Measurements from ENCODE around the gene OBSCN. TPM values are rescaled to one million over a fixed set of nuclear protein-coding genes. Genes with fewer than 3 reads are reported as not detected.

Gene OBSCN
- polyA plus RNA-seq, 12 donors, result 147 to 517 (median 269) TPM

- DNase-seq, result no peak
These were observed 132.2 kb downstream of the OBSCN start for GRCh38 chr1:228339766-228340685.

DNA sequence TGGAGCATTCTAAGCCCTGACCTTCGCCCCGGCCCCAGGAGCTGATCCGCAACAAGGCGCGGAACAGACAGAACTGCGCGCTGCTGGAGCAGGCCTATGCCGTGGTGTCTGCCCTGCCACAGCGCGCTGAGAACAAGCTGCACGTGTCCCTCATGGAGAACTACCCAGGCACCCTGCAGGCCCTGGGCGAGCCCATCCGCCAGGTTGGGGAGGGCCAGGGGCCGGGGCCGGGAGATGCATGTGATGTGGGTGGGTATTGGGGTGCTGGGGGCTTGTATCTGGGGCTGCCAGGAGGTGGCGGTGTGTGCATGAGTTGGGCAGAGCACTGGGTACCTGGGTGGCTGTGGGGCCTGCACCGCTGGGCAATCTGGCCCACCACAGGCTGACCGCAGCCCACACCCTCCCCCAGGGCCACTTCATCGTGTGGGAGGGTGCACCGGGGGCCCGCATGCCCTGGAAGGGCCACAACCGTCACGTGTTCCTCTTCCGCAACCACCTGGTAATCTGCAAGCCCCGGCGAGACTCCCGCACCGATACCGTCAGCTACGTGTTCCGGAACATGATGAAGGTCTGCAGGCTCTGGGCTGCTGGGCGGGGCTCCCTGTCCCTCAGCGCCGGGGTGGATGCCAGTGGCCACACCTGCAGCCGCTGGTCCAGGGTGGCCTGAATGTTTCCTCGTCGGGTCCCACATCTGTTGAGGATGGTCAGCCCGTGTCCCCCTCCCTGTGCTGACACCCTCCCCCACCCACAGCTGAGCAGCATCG lies 133.0 kb downstream of the OBSCN start:
- DNase-seq, result no peak

GRCh38 chr1:228341450-228341813 lies 133.6 kb downstream of the OBSCN start:
- DNase-seq, result no peak

DNA sequence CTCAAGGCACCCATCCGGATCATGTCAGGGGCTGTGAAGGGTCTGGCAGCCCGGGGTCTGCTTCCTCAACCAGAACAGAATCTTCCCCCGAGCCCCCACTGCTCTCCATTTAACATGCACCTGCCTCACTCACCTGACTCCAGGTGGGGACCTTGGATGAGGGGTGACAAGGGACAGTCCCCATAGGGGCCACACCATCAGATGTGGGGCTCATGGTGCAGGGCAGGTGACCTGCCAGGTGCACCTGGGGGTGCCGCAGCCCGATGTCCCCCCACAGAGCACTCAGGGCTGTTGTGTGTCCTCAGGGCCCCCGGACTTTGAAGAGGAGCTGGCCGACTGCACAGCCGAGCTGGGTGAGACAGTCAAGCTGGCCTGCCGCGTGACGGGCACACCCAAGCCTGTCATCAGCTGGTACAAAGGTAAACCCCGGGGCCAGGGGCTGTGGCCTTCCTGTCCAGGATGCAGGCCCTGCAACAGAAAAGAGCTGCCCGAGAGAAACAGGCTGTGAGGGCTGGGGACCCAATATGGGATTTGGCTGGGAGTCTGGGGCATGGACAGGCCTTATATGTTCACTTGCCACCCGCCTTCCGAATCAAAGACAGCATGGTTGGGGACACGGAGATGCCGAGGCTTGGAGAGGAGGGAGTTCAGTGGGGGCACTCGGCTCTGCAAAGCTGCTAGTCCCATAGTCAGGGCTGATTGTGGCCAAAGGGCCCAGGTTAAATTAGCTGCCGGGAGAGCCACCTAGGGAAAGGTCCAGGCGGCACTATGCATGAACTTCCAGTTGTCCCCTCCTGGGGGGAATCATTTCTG lies 134.2 kb downstream of the OBSCN start:
- no peak for DNase-seq

DNA sequence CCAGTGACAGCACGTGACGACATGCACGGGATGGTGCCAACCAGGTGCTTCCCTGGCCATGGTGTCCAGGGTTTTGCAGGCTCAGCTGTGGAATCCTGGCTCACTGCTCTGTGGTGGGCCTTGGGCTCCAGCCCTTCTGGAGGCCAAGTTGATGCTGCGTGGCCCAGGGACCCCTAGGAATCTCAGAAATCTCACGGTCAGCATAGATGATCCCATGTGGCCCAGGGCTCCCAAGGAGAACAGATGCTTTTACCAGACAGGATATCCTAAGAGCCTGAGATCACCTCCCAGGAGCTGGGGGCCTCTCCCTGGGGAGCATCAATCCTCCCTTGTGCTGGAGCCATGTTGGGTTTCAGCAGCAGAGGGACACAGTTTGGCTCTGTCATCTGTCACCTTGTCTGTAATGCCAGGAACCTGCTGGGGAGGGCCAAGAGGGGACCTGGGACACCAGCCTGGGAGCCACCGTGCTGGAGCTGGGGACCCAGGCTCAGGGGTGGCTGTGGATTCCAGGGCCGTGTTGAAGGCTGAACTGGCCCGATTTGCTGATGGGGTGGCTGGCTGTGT lies 134.9 kb downstream of the OBSCN start:
- DNase-seq, result no peak

- no peak for DNase-seq
These were observed 135.4 kb downstream of the OBSCN start for GRCh38 chr1:228343191-228343661.

- DNase-seq, result no peak
These were observed 136.8 kb downstream of the OBSCN start for GRCh38 chr1:228344631-228345072.

- no peak for DNase-seq
These were observed 137.5 kb downstream of the OBSCN start for GRCh38 chr1:228345201-228345930.

- no peak for DNase-seq
These were observed 138.9 kb downstream of the OBSCN start for GRCh38 chr1:228346731-228347130.

- no peak for DNase-seq
These were observed 139.3 kb downstream of the OBSCN start for GRCh38 chr1:228347181-228347580.

DNA sequence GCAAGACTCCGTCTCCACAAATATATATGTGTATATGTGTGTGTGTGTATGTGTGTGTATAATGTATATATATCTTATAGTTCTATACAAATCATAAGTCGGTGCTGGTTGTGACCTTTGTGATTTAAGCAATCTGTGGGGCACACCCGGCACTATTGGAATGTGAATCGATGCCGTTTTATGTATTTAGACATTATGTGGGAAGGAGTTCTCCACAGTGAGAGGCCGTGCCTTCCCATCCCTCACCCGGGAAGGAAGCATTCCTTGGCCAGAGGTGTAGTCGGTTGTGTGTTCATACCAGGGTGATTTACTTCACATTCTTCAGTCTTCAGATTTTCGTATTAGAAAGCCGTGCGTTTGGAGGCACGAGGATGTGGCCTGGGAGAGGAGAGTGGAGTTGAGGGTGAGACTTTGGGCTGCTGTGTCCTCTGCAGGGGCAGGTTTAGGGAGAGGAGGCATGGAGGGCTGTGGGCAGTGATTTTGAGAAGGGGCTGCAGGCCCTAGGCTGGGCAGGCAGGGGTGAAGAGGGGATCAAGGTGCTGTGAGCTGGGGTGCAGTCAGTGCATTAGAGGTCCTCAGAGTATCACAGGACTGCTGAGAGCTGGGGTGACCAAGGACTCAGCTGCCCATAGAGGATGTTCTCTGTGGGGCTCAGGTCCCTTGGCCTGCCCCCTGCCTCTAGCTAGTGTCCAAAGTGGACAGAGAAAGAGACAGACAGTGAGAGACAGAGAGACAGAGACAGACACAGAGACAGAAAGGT lies 141.0 kb downstream of the OBSCN start:
- DNase-seq, result no peak

DNA sequence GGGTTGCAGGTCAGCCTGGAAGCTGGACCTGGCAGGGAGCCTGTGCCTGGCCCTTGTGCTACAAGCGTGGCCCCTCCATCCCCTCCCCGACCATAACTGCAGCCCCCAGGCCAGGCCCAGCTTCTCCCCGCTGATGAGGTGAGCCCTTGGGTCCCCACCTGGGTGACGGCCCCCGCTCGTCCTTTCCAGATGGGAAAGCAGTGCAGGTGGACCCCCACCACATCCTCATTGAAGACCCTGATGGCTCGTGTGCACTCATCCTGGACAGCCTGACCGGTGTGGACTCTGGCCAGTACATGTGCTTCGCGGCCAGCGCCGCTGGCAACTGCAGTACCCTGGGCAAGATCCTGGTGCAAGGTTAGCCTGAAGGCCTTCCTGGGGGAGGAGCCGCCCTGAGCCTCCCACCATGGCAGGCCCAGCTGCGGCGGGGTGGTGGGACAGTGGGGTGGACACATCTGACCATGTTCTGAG lies 141.9 kb downstream of the OBSCN start:
- no peak for DNase-seq

- DNase-seq, result no peak
These were observed 142.4 kb downstream of the OBSCN start for GRCh38 chr1:228350179-228350742.

GRCh38 chr1:228350831-228351781 lies 143.3 kb downstream of the OBSCN start:
- no peak for DNase-seq

DNA sequence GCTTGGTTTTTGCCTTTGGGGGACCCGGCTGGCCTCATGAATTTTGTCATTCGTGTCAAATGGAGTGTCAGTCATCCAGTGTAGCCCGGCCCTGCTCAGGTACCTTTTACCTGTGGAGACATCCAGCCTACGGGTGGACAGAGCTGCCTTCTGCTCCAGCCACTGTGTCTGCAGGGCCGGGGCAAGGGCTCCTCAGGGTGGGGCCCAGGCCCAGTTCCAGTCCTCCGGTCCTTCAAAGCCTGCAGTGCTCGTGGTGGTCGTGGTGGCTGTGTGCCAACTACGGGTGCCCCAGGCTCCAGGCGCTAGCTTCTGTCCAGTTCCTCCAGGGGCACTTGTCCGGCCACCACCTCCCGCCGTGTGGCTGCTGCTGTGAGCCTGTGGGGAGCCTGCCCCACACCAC lies 144.0 kb downstream of the OBSCN start:
- no peak for DNase-seq

DNA sequence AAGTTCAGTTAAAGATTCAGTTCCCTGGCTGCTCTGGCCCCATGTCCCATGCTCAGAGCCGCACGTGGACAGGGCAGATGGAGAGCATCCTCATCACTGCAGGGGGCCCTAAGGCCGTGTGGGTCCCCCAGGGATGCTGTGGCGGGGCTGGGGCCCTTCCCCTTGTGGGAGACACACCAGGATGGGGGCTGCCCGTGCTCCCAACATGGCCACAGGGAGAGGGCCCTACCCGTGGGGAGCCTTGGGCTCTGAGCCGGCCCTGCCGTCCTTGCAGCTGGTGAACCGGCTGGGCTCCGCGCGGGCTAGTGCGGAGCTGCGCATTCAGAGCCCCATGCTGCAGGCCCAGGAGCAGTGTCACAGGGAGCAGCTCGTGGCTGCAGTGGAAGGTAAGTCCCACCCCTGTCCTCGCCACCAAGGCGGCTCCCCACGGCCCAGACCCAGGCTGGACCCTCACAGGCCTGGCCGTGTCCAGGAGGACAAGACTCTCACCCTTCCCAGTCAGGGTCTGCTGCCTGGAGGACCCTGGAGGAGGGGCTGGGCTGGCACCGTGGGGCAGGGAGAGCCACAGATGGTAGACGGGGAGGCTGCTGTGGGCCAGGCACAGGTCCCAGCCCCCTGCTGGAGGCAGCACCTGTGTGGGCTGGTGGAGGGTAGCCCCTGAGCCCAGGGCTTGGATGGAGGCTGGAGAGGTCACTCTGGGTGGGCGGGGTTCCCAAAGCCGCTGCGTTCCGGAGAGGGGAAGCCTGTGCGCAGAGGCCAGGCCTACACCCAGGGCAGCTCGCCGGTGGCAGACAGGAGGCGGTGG lies 145.0 kb downstream of the OBSCN start:
- no peak for DNase-seq

DNA sequence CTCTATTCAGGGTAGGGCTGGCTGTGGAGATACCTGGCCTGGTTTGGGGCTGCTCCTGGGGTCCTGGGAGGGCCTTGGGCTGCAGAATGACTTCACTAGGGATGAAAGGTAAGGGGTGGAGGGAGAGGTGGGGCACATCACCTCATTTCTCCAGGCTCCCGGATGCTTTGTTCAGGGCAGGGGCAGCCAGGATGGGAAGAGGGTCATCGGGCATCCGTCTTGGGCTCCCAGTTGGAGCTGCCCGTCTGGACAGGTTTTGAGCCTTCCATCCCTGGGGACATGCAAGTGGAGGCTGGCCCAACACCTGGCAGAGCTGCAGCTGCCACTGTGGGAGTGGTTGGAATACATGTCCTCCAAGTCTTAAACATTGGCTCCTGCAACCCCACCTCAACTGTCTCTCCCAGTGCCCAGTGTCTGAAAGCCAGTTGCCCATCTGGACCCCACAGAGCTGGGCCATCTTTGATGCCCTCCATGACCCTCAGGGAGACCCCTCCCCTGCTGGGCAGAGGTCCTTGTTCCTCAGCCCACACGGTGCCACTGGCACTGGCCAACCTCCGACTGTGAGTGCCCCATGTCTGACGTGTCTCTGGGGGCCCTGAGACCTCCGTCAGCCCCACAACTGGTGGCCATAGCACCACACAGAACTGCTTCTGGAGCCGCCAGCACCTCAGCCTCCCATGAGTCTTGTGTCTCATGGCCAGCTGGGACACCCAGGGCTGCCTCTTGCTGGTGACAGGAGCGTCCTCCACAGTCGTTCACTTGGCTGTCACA lies 145.9 kb downstream of the OBSCN start:
- DNase-seq, result no peak

All from muscle of arm (tissue), 12 donors.